KMS-11 (cell line): Measurements from ENCODE around the gene CDX1.
"Not testable (repeated sequence)": the region's sequence is repeated elsewhere in the genome, so short reads cannot be mapped to it uniquely, and the experiment has no call there.

ENCODE experiments used
- H2AFZ ChIP-seq: fragments of 200-600 bp; sonication (generic); 2 replicates; pipeline ENCODE4 v1.6.1; 2016; ENCODE audit warnings: antibody characterized with exemption, mixed run types, low read depth
- H3K27ac ChIP-seq: fragments of 200-600 bp; sonication (generic); 2 replicates; pipeline ENCODE4 v1.6.1; 2016; ENCODE audit warnings: mild to moderate bottlenecking, mixed run types
- H3K27me3 ChIP-seq: fragments of 200-600 bp; sonication (generic); 2 replicates; pipeline ENCODE4 v1.6.1; 2017; ENCODE audit warnings: mild to moderate bottlenecking, low read depth, mixed run types, moderate library complexity; ENCODE audit not compliant: insufficient read depth
- H3K36me3 ChIP-seq: fragments of 200-600 bp; sonication (generic); 2 replicates; pipeline ENCODE4 v1.6.1; 2017; ENCODE audit warnings: mild to moderate bottlenecking, mixed run types; ENCODE audit not compliant: insufficient read depth
- H3K4me1 ChIP-seq: fragments of 200-600 bp; sonication (generic); 2 replicates; pipeline ENCODE4 v1.6.1; 2016; ENCODE audit warnings: mild to moderate bottlenecking, low read depth, mixed run types; ENCODE audit not compliant: poor library complexity, severe bottlenecking
- H3K4me2 ChIP-seq: fragments of 200-600 bp; sonication (generic); 2 replicates; pipeline ENCODE4 v1.7.0; 2016; ENCODE audit warnings: mild to moderate bottlenecking, mixed run types
- H3K4me3 ChIP-seq: fragments of 200-600 bp; sonication (generic); IDR thresholded peaks from 2 replicates; pipeline ENCODE4 v1.6.1; 2017; ENCODE audit warnings: low read depth, low read length, mixed read lengths; ENCODE audit not compliant: insufficient read depth
- H3K79me2 ChIP-seq: fragments of 200-600 bp; sonication (generic); 2 replicates; pipeline ENCODE4 v1.6.1; 2016; ENCODE audit warnings: low read depth, mixed run types; ENCODE audit not compliant: insufficient read depth
- H3K9ac ChIP-seq: fragments of 200-600 bp; sonication (generic); 2 replicates; pipeline ENCODE4 v1.6.1; 2016; ENCODE audit warnings: mild to moderate bottlenecking, mixed run types
- H4K20me1 ChIP-seq: fragments of 200-600 bp; sonication (generic); 2 replicates; pipeline ENCODE4 v1.6.1; 2016; ENCODE audit warnings: mild to moderate bottlenecking, mixed run types; ENCODE audit not compliant: insufficient read depth
- CTCF ChIP-seq: fragments of 200-600 bp; sonication (generic); conservative IDR thresholded peaks from 2 replicates; pipeline ENCODE4 v1.6.1; 2017; ENCODE audit warnings: low read depth, mild to moderate bottlenecking, antibody characterized with exemption, low read length, moderate library complexity, mixed read lengths

The CDX1 gene

GRCh38 chr5:150227606-150228273 lies 61.2 kb downstream of the CDX1 start:
- H2AFZ ChIP-seq: no peak overlapping the region
- no peak for TF ChIP-seq CTCF
- no peaks in the 10 kb centered on the region for H3K79me2 ChIP-seq
- no peaks in the 10 kb centered on the region for H4K20me1 ChIP-seq
- H3K9ac ChIP-seq: no peak overlapping the region
- H3K27ac ChIP-seq: no peak overlapping the region
- H3K27me3 ChIP-seq: no peaks in the 10 kb centered on the region
- no peaks in the 10 kb centered on the region for H3K36me3 ChIP-seq
- no peak overlapping the region for H3K4me3 ChIP-seq
- no peaks in the 10 kb centered on the region for H3K4me1 ChIP-seq
- H3K4me2 ChIP-seq: no peak overlapping the region

GRCh38 chr5:150229571-150229970 lies 63.0 kb downstream of the CDX1 start:
- Histone ChIP-seq H3K4me2 (no peak overlapping the region), H3K79me2 (no peaks in the 10 kb centered on the region), H2AFZ (no peak overlapping the region)

GRCh38 chr5:150230842-150231241 lies 64.3 kb downstream of the CDX1 start:
- Histone ChIP-seq H2AFZ (no peak overlapping the region), H3K4me2 (no peak overlapping the region), H3K27me3 (no peaks in the 10 kb centered on the region), H3K9ac (no peak overlapping the region), H3K79me2 (no peaks in the 10 kb centered on the region), H4K20me1 (no peaks in the 10 kb centered on the region), H3K36me3 (no peaks in the 10 kb centered on the region), H3K4me3 (no peak overlapping the region), H3K4me1 (no peaks in the 10 kb centered on the region), H3K27ac (no peak overlapping the region)
- no peak for TF ChIP-seq CTCF

More at GRCh38 chr5:150229571-150229970, 63.0 kb downstream of the CDX1 start:
- H3K4me1 ChIP-seq: no peaks in the 10 kb centered on the region
- H4K20me1 ChIP-seq: no peaks in the 10 kb centered on the region
- H3K9ac ChIP-seq: no peak overlapping the region
- TF ChIP-seq CTCF: no peak
- no peaks in the 10 kb centered on the region for H3K36me3 ChIP-seq
- H3K27ac ChIP-seq: no peak overlapping the region
- H3K27me3 ChIP-seq: no peaks in the 10 kb centered on the region
- H3K4me3 ChIP-seq: no peak overlapping the region

GRCh38 chr5:150233706-150234105 lies 67.1 kb downstream of the CDX1 start:
- not testable (repeated sequence) for H3K4me1 ChIP-seq, H4K20me1 ChIP-seq, H3K4me3 ChIP-seq, H3K4me2 ChIP-seq, H3K9ac ChIP-seq, H3K27me3 ChIP-seq, H3K36me3 ChIP-seq, H3K79me2 ChIP-seq, H2AFZ ChIP-seq, H3K27ac ChIP-seq
